ENCODE measurements around the gene SLX4IP. TPM values are rescaled to one million over a fixed set of nuclear protein-coding genes. Genes with fewer than 3 reads are reported as not detected.

The SLX4IP gene
- total RNA-seq, 5 donors from 2014 or later (not counting 1 experiment from before 2014, with no cell fraction given), result 4.2 to 5.9 (median 5.2) TPM

GRCh38 chr20:10634683-10635411, 199.7 kb downstream of the SLX4IP start:
- no peaks in the 10 kb centered on the region for H3K36me3 ChIP-seq (ENCODE audit: control insufficient read depth in 2 of 2, extremely low read depth in 1 of 2, insufficient read depth in 1 of 2, low read length in 1 of 2)
- Mint-ChIP-seq H3K27me3 (no peaks in the 10 kb centered on the region), H3K4me3 (no peak overlapping the region), H3K27ac (no peak overlapping the region), H3K9me3 (no peaks in the 10 kb centered on the region), H3K36me3 (peaks cover 7% of the 10 kb centered on the region), H3K4me1 (peaks cover 1 to 10% (median 7%) of the 10 kb centered on the region in 3 donors)
- ATAC-seq (replicated peaks in 1 of 4) (no peak), DNase-seq (no peak)
- ChIA-PET POLR2A (no interaction called here), CTCF (interaction anchor here in 1 of 2 donors (1.0 kb wide), 1 partner anchor 84 kb away, joined by 3 read pairs; no protein-coding TSS in a partner anchor)
- H3K9me3 ChIP-seq, result no peaks in the 10 kb centered on the region
- H3K4me1 ChIP-seq (ENCODE audit: control insufficient read depth in 1 of 2, extremely low read depth in 1 of 2, insufficient read depth in 2 of 2, low read length in 2 of 2), result peaks cover 0 to 3% of the 10 kb centered on the region in 2 experiments
- H3K27ac ChIP-seq (ENCODE audit: low read length), result no peak overlapping the region
- WGBS (ENCODE audit: insufficient coverage), result 97% methylated on average over 9 of the region's 11 CpGs
- H3K4me3 ChIP-seq (ENCODE audit: control insufficient read depth in 1 of 2, extremely low read depth in 1 of 2, low read length in 1 of 2), result no peak overlapping the region
- H3K27me3 ChIP-seq (replicated peaks in 1 of 2; ENCODE audit: control insufficient read depth in 2 of 2, extremely low read depth in 1 of 2, insufficient read depth in 2 of 2, low read length in 1 of 2), result no peaks in the 10 kb centered on the region

DNA sequence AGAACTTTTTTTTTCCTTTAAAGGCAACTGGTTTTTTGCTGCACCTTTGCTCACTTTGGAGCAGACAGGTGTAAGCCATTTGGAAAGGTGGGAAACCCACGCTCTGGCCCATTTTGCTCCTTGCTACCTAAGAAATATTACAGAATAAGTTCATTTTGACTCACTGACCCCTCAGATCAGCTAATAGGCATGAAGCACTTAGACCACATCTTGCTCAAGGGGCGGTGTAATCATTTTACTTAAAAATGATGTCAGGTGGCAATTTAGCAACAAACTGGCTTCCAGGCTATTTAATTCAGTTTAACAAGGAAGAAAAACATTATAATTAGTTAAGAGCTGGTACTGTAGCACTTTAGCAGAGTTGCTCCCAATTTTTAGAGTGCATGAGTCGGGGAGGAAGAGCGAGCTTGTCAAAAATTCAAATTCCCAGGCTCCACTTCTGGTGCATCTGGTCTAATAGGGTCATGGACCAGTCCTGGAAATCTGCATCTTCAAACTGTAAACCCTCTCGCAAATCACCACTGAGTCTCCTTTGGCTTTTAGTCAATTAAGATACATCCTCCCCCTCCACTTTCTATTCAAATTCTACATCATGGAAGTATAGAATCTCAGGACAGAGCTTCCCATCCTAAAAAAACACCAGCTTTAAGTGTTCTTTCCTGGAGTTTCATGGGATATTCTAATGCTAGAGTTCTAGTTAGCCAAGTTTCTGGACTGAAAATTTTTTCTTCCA, 200.5 kb downstream of the SLX4IP start:
- ChIA-PET POLR2A (no interaction called here), CTCF (interaction anchor here in 1 of 2 donors (1.0 kb wide), 1 partner anchor 83 kb away, joined by 3 read pairs; no protein-coding TSS in a partner anchor)
- Histone ChIP-seq H3K36me3 (ENCODE audit: control insufficient read depth in 2 of 2, extremely low read depth in 1 of 2, insufficient read depth in 1 of 2, low read length in 1 of 2) (no peaks in the 10 kb centered on the region), H3K27me3 (replicated peaks in 1 of 2; ENCODE audit: control insufficient read depth in 2 of 2, extremely low read depth in 1 of 2, insufficient read depth in 2 of 2, low read length in 1 of 2) (no peaks in the 10 kb centered on the region), H3K27ac (ENCODE audit: low read length) (no peak overlapping the region), H3K4me3 (ENCODE audit: control insufficient read depth in 1 of 2, extremely low read depth in 1 of 2, low read length in 1 of 2) (no peak overlapping the region), H3K4me1 (ENCODE audit: control insufficient read depth in 1 of 2, extremely low read depth in 1 of 2, insufficient read depth in 2 of 2, low read length in 2 of 2) (peaks cover 0 to 3% of the 10 kb centered on the region in 2 experiments), H3K9me3 (no peaks in the 10 kb centered on the region)
- H3K27me3 Mint-ChIP-seq, result no peaks in the 10 kb centered on the region
- no peak for DNase-seq
- no peaks in the 10 kb centered on the region for H3K9me3 Mint-ChIP-seq
- H3K27ac Mint-ChIP-seq, result no peak overlapping the region
- H3K4me1 Mint-ChIP-seq, result peaks cover 1 to 10% (median 7%) of the 10 kb centered on the region in 3 donors
- peaks cover 3% of the 10 kb centered on the region for H3K36me3 Mint-ChIP-seq
- ATAC-seq (replicated peaks in 1 of 4), result no peak
- 87% methylated on average over 4 of the region's 5 CpGs for WGBS (ENCODE audit: insufficient coverage)
- no peak overlapping the region for H3K4me3 Mint-ChIP-seq

GRCh38 chr20:10636326-10636818, 201.3 kb downstream of the SLX4IP start:
- CTCF ChIA-PET, result no interaction called here
- no peak overlapping the region for H3K27ac Mint-ChIP-seq
- no peak overlapping the region for H3K4me3 Mint-ChIP-seq
- Histone ChIP-seq H3K27me3 (replicated peaks in 1 of 2; ENCODE audit: control insufficient read depth in 2 of 2, extremely low read depth in 1 of 2, insufficient read depth in 2 of 2, low read length in 1 of 2) (no peaks in the 10 kb centered on the region), H3K9me3 (no peaks in the 10 kb centered on the region), H3K4me1 (ENCODE audit: control insufficient read depth in 1 of 2, extremely low read depth in 1 of 2, insufficient read depth in 2 of 2, low read length in 2 of 2) (peaks cover 0 to 3% of the 10 kb centered on the region in 2 experiments), H3K4me3 (ENCODE audit: control insufficient read depth in 1 of 2, extremely low read depth in 1 of 2, low read length in 1 of 2) (no peak overlapping the region), H3K36me3 (ENCODE audit: control insufficient read depth in 2 of 2, extremely low read depth in 1 of 2, insufficient read depth in 1 of 2, low read length in 1 of 2) (no peaks in the 10 kb centered on the region), H3K27ac (ENCODE audit: low read length) (no peak overlapping the region)
- peaks cover 3% of the 10 kb centered on the region for H3K36me3 Mint-ChIP-seq
- POLR2A ChIA-PET, result no interaction called here
- no peak for DNase-seq
- no peaks in the 10 kb centered on the region for H3K9me3 Mint-ChIP-seq
- 88% methylated on average over 5 of the region's 5 CpGs for WGBS (ENCODE audit: insufficient coverage)
- H3K27me3 Mint-ChIP-seq, result no peaks in the 10 kb centered on the region
- peaks cover 1 to 10% (median 7%) of the 10 kb centered on the region in 3 donors for H3K4me1 Mint-ChIP-seq
- no peak for ATAC-seq (replicated peaks in 1 of 4)

DNA sequence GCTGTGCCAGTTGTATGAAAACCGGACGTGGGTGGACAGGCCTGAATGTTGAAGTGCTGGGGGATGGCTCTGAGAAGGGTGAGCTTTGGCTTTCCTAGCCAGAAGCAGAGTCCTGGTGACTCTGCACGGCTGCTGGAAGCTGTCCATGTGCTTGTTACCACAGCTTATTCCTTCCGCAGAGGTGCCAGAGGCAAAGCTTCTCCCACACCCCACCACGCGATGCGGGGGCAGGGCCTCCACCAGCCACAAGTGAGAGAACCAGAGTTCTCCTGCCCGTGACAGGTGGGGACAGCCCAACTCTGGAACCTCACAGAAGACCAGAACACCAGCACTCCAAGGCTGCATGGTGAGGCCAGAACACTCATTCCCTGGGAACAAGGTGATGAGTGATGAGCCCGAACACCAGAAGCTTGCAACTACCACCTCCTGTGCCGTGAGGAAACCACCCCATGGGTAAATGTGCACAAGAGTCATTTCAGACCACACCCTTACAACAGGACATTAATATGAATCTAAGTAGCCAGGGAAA, 202.0 kb downstream of the SLX4IP start:
- CTCF ChIA-PET, result interaction anchor here in 1 of 2 donors (0.5 kb wide), 1 partner anchor 1565 kb away, joined by 3 read pairs; no protein-coding TSS in a partner anchor
- ATAC-seq (replicated peaks in 1 of 4) (no peak), DNase-seq (no peak)
- Mint-ChIP-seq H3K36me3 (peaks cover 3% of the 10 kb centered on the region), H3K27ac (no peak overlapping the region), H3K27me3 (no peaks in the 10 kb centered on the region), H3K9me3 (no peaks in the 10 kb centered on the region), H3K4me1 (peaks cover 1 to 10% (median 7%) of the 10 kb centered on the region in 3 donors), H3K4me3 (no peak overlapping the region)
- POLR2A ChIA-PET, result no interaction called here
- Histone ChIP-seq H3K27me3 (replicated peaks in 1 of 2; ENCODE audit: control insufficient read depth in 2 of 2, extremely low read depth in 1 of 2, insufficient read depth in 2 of 2, low read length in 1 of 2) (no peaks in the 10 kb centered on the region), H3K36me3 (ENCODE audit: control insufficient read depth in 2 of 2, extremely low read depth in 1 of 2, insufficient read depth in 1 of 2, low read length in 1 of 2) (no peaks in the 10 kb centered on the region), H3K4me3 (ENCODE audit: control insufficient read depth in 1 of 2, extremely low read depth in 1 of 2, low read length in 1 of 2) (no peak overlapping the region), H3K4me1 (ENCODE audit: control insufficient read depth in 1 of 2, extremely low read depth in 1 of 2, insufficient read depth in 2 of 2, low read length in 2 of 2) (peaks cover 0 to 3% of the 10 kb centered on the region in 2 experiments), H3K27ac (ENCODE audit: low read length) (no peak overlapping the region), H3K9me3 (no peaks in the 10 kb centered on the region)
- 91% methylated on average over 4 of the region's 10 CpGs for WGBS (ENCODE audit: insufficient coverage)

GRCh38 chr20:10637563-10637962, 202.5 kb downstream of the SLX4IP start:
- peaks cover 3% of the 10 kb centered on the region for H3K36me3 Mint-ChIP-seq
- no peak overlapping the region for H3K27ac ChIP-seq (ENCODE audit: low read length)
- no peaks in the 10 kb centered on the region for H3K9me3 ChIP-seq
- H3K27ac Mint-ChIP-seq, result no peak overlapping the region
- H3K4me1 ChIP-seq (ENCODE audit: control insufficient read depth in 1 of 2, extremely low read depth in 1 of 2, insufficient read depth in 2 of 2, low read length in 2 of 2), result peaks cover 0 to 3% of the 10 kb centered on the region in 2 experiments
- H3K27me3 Mint-ChIP-seq, result no peaks in the 10 kb centered on the region
- H3K4me3 Mint-ChIP-seq, result no peak overlapping the region
- ChIA-PET POLR2A (no interaction called here), CTCF (interaction anchor here in 1 of 2 donors (0.6 kb wide), 1 partner anchor 185 kb away, joined by 3 read pairs; no protein-coding TSS in a partner anchor)
- WGBS (ENCODE audit: insufficient coverage), result 94% methylated on average over 3 of the region's 6 CpGs
- DNase-seq (no peak), ATAC-seq (replicated peaks in 1 of 4) (no peak)
- H3K9me3 Mint-ChIP-seq, result no peaks in the 10 kb centered on the region
- H3K4me1 Mint-ChIP-seq, result peaks cover 1 to 10% (median 7%) of the 10 kb centered on the region in 3 donors
- H3K4me3 ChIP-seq (ENCODE audit: control insufficient read depth in 1 of 2, extremely low read depth in 1 of 2, low read length in 1 of 2), result no peak overlapping the region
- H3K36me3 ChIP-seq (ENCODE audit: control insufficient read depth in 2 of 2, extremely low read depth in 1 of 2, insufficient read depth in 1 of 2, low read length in 1 of 2), result no peaks in the 10 kb centered on the region
- no peaks in the 10 kb centered on the region for H3K27me3 ChIP-seq (replicated peaks in 1 of 2; ENCODE audit: control insufficient read depth in 2 of 2, extremely low read depth in 1 of 2, insufficient read depth in 2 of 2, low read length in 1 of 2)

GRCh38 chr20:10639077-10639736, 204.1 kb downstream of the SLX4IP start:
- Mint-ChIP-seq H3K27ac (no peak overlapping the region), H3K4me1 (peaks cover 0 to 3% (median 0%) of the 10 kb centered on the region in 3 donors), H3K27me3 (no peaks in the 10 kb centered on the region), H3K36me3 (peaks cover 3% of the 10 kb centered on the region), H3K4me3 (no peak overlapping the region), H3K9me3 (no peaks in the 10 kb centered on the region)
- CTCF ChIA-PET, result no interaction called here
- no peak for ATAC-seq (replicated peaks in 1 of 4)
- H3K27me3 ChIP-seq (replicated peaks in 1 of 2; ENCODE audit: control insufficient read depth in 2 of 2, extremely low read depth in 1 of 2, insufficient read depth in 2 of 2, low read length in 1 of 2), result no peaks in the 10 kb centered on the region
- H3K4me1 ChIP-seq (ENCODE audit: control insufficient read depth in 1 of 2, extremely low read depth in 1 of 2, insufficient read depth in 2 of 2, low read length in 2 of 2), result no peaks in the 10 kb centered on the region
- DNase-seq, result no peak
- H3K9me3 ChIP-seq, result no peaks in the 10 kb centered on the region
- no peak overlapping the region for H3K4me3 ChIP-seq (ENCODE audit: control insufficient read depth in 1 of 2, extremely low read depth in 1 of 2, low read length in 1 of 2)
- no peaks in the 10 kb centered on the region for H3K36me3 ChIP-seq (ENCODE audit: control insufficient read depth in 2 of 2, extremely low read depth in 1 of 2, insufficient read depth in 1 of 2, low read length in 1 of 2)
- POLR2A ChIA-PET, result no interaction called here
- no peak overlapping the region for H3K27ac ChIP-seq (ENCODE audit: low read length)
- WGBS (ENCODE audit: insufficient coverage), result 97% methylated on average over 15 of the region's 23 CpGs
